Gastroesophageal sphincter (tissue), 3 donors: ENCODE data around the gene KLK3.

Experiments used
- CTCF ChIP-seq, 4 experiments: fragments of 200-600 bp in 2 of 4; fragments of 450-650 bp in 2 of 4; sonication (generic) in 1 of 4; IDR thresholded peaks; one replicate each; pipeline ENCODE4 v1.5.1; 2017 to 2019; ENCODE audit warnings: antibody characterized with exemption in 4 of 4, mild to moderate bottlenecking in 2 of 4, moderate library complexity in 2 of 4
- POLR2A ChIP-seq, 2 donors: fragments of 450-650 bp; IDR thresholded peaks; one replicate each; pipeline ENCODE4 v1.6.1; 2017; ENCODE audit warnings: antibody characterized with exemption in 2 of 2, mild to moderate bottlenecking in 2 of 2, moderate library complexity in 1 of 2
- POLR2AphosphoS5 ChIP-seq: sonication (generic); formaldehyde crosslinking; IDR thresholded peaks from one replicate; pipeline ENCODE4 v1.6.1; 2017; ENCODE audit warnings: antibody characterized with exemption

- TF ChIP-seq POLR2A (IDR thresholded peaks at IDR 0.05) (no peak), POLR2AphosphoS5 (no peak), CTCF (IDR thresholded peaks at IDR 0.05) (no peak)
These were observed 35.1 kb upstream of the KLK3 start for GRCh38 chr19:50819636-50820035.
